ENCODE measurements around the gene KLHDC10.

The KLHDC10 gene

DNA sequence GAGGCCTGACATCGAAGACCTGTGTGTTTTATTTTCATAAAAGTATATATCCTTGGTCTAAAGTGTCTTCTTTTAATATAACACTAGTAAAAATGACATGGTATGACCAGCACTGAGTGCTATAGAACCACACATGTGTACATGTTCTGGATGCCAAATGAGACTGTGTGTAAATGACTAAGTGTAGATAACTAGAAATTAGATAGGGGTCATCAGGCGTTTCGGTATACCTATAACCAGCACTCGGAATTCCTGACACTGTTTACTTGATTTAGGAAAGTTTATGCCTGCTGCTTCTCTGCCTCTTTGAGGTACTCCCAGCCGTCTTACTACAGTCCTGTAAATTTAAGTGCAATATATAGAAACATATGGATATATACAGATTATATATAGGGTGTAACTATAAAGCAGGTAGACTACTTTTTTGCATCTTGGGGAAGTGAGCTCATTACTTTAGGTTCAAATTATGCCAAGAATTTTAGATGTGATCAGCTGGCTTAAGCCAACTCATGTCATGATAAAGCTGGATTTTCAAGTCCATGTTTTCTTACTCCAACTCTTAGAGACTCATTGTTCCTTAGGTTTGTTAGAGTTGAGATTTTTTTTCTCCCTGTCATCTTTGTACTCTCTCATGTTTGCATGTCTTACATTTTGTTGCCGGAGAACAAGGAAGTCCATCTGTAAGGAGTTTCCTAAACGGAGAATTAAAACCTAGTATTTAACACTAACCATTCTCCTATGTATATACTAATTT lies 62.9 kb downstream of the KLHDC10 start:
- TF ChIP-seq, protein P1, sequence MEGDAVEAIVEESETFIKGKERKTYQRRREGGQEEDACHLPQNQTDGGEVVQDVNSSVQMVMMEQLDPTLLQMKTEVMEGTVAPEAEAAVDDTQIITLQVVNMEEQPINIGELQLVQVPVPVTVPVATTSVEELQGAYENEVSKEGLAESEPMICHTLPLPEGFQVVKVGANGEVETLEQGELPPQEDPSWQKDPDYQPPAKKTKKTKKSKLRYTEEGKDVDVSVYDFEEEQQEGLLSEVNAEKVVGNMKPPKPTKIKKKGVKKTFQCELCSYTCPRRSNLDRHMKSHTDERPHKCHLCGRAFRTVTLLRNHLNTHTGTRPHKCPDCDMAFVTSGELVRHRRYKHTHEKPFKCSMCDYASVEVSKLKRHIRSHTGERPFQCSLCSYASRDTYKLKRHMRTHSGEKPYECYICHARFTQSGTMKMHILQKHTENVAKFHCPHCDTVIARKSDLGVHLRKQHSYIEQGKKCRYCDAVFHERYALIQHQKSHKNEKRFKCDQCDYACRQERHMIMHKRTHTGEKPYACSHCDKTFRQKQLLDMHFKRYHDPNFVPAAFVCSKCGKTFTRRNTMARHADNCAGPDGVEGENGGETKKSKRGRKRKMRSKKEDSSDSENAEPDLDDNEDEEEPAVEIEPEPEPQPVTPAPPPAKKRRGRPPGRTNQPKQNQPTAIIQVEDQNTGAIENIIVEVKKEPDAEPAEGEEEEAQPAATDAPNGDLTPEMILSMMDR (IDR thresholded peaks at IDR 0.05) = no peak
- TF ChIP-seq ZFX (IDR thresholded peaks at IDR 0.05; ENCODE audit: borderline replicate concordance) = no peak
- no peak overlapping the region for H3K27ac ChIP-seq

DNA sequence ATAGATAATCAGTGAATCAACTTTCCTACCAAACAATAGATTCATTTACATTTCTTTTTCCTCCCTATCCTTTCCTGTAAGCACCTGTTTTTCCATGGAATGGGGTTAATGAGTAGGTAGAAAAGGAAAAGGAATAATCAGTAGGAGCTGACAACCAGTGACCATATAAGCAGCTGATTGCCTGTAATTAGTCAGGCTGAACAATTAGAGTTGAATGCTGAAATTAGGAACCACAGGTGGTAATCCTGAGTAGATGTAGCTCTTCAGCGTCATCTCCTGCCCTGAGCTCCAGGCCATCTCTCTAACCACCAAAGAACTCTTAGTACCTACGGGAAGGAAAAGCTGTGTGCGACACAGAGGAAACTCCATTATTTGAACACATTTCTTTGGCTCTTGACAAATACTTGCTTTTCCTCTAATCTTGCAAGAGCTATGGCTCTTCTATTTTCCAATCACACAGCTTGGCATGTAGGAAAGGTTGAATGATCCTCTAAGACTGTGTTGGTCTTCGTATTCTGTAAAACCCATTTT lies 63.8 kb downstream of the KLHDC10 start:
- H3K27ac ChIP-seq = no peak overlapping the region
- TF ChIP-seq ZFX (IDR thresholded peaks at IDR 0.05; ENCODE audit: borderline replicate concordance) = no peak
- TF ChIP-seq, protein P1 (IDR thresholded peaks at IDR 0.05) = no peak

DNA sequence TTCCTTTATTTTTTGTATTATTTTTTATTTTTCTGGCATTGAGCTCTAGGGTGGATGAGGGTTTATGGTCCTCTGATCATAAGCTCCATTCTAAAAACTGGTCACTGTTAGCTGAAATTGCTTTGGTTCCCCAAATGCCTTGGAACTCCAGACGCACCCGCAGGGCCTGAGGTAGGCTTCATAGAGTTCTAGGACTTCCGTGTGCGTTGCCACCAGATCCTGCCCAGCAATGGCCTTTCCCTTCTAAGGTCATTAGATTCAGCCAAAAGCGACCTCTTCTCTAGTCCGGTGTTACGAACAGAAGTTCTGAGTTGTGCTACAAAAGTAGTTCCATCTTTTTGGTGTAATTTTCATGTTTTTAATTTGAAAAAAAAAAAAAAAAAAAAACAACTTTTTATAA lies 64.4 kb downstream of the KLHDC10 start:
- no peak overlapping the region for H3K27ac ChIP-seq
- TF ChIP-seq, protein P1 (IDR thresholded peaks at IDR 0.05) = no peak
- TF ChIP-seq ZFX (IDR thresholded peaks at IDR 0.05; ENCODE audit: borderline replicate concordance) = no peak

DNA sequence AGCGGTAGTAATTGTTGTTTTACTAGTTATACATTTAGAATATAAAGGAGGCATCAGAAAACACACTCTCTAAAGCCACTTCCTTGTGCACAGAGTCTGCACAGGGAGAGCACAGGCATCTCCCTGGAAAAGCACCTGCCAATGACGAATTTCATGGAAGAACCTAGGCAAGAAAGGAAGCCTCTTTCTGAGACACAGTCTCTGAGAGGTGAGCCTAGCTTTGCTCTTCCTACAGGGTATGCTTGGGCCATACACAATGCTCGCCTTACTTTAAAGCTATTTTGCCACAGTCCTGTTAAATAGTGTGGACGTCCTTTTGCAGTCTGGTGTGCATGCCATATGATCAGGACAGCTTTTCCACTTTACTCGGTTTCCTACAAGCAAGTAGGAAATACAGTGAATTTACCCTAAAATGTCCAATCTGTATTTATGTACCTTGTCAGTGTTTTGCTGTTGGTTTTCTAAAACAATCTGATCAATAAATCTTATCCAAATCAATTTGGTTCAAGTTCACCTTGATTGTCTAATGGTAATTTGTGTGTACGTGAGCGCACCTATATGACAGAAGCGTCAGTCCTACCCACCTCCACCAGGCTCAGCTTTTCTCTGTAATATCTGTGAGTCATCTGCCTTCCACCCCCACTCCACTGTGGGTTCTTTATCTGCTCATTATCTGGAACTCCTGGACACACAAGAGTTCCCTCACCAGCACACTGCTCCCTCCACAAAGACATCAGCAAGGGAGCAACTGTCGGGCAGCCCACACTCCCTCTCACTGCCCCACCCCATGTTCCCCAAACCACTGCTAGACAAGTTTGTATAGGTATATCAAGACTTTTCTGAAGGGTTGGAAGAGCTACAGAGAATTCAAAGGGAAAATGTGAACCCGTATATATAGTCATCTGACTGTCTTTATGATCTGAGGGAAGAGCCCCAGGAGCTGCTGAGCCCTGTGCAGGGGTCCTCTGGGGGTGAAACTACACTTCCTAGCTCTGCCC lies 65.2 kb downstream of the KLHDC10 start:
- H3K27ac ChIP-seq = no peak overlapping the region
- TF ChIP-seq ZFX (IDR thresholded peaks at IDR 0.05; ENCODE audit: borderline replicate concordance) = no peak
- TF ChIP-seq, protein P1 (IDR thresholded peaks at IDR 0.05) = no peak

DNA sequence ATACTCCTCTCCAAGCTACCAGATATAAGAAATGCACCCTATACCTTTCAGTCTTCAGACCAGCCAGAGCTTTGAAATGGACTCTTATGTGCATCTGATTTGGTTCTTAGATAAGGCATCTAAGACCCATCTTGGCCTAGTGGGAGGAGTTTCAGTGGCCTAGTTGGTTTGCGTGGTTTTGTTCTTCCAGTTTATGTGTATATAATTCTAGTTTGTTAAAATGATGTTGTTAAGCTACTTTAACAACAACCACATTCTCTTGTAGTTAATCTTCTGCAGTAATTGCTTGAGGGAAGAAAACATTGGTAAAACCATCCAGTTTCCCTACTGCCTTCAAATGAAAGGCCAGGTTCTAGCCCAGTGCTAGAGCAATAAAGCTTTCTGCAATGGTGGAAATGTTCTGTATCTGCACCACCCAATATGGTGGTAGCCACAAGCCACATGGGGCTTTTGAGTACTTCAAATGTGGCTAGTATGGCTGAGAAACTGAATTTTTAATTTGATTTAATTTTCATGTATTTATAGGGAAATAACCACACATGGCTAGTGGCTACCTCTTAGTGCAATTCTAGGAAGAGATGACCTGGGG lies 66.3 kb downstream of the KLHDC10 start:
- no peak overlapping the region for H3K27ac ChIP-seq
- no peak for TF ChIP-seq ZFX (IDR thresholded peaks at IDR 0.05; ENCODE audit: borderline replicate concordance)
- TF ChIP-seq, protein P1 (IDR thresholded peaks at IDR 0.05) = no peak

DNA sequence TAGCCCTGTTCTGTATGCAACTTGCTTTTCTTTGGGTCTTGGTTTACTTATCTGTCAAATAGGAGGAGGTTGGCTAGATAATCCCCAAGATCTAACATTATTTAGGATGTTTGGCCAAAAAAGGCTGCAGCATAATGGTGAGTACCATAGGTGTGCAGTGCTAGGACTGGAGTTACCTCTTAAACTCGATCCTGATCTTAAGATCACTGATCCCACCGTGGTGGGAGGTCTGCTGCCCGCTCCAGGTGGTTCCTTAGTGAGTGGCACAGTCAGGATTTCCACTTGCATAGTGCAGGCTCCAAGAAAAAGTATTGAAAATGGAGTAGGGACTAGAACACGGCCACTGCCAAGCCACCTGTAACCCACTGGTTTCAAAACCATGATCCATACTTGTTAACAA lies 66.9 kb downstream of the KLHDC10 start:
- TF ChIP-seq ZFX (IDR thresholded peaks at IDR 0.05; ENCODE audit: borderline replicate concordance) = no peak
- TF ChIP-seq, protein P1 (IDR thresholded peaks at IDR 0.05) = no peak

More for the DNA sequence above, 66.9 kb downstream of the KLHDC10 start:
- no peak overlapping the region for H3K27ac ChIP-seq
